Stomach (tissue), 9 donors: ENCODE data around the gene MFAP4. TPM values are rescaled to one million over a fixed set of nuclear protein-coding genes. Genes with fewer than 3 reads are reported as not detected.

ENCODE experiments used
- DNase-seq, 2 donors: peaks; one replicate each; pipeline versions ENCODE4 v3.0.0 to v3.0.0-alpha.2; 2013 to 2019
- H3K27ac ChIP-seq, 5 donors: fragments of 200-600 bp in 4 of 5; sonication (generic) in 4 of 5; one replicate each; pipeline ENCODE4 v1.5.1; 2013 to 2019; ENCODE audit warnings: mild to moderate bottlenecking in 1 of 5, moderate library complexity in 1 of 5
- H3K27me3 ChIP-seq, 3 donors: fragments of 200-600 bp; sonication (generic); one replicate each; pipeline ENCODE4 v1.5.1; 2017 to 2019; ENCODE audit warnings: mixed run types in 1 of 3
- H3K36me3 ChIP-seq, 4 donors: fragments of 200-600 bp; sonication (generic); 1 replicate in 3 of 4; 2 replicates in 1 of 4; pipeline ENCODE4 v1.5.1; 2016 to 2019
- H3K4me1 ChIP-seq, 4 donors: fragments of 200-600 bp; sonication (generic); one replicate each; pipeline ENCODE4 v1.5.1; 2016 to 2019
- H3K4me3 ChIP-seq, 4 donors: fragments of 200-600 bp; sonication (generic) in 3 of 4; one replicate each; pipeline ENCODE4 v1.5.1; 2016 to 2019; ENCODE audit warnings: mild to moderate bottlenecking in 1 of 4
- H3K9me3 ChIP-seq, 4 donors: fragments of 200-600 bp; sonication (generic); one replicate each; pipeline ENCODE4 v1.5.1; 2016 to 2019
- EP300 ChIP-seq: sonication (generic); formaldehyde crosslinking; IDR thresholded peaks from one replicate; pipeline ENCODE4 v1.6.1; 2017; ENCODE audit warnings: antibody characterized with exemption
- POLR2A ChIP-seq, 4 donors: fragments of 450-650 bp; IDR thresholded peaks; one replicate each; pipeline ENCODE4 v1.6.1; 2016; ENCODE audit warnings: antibody characterized with exemption in 4 of 4, control low read depth in 2 of 4, mild to moderate bottlenecking in 1 of 4, moderate library complexity in 1 of 4
- POLR2AphosphoS5 ChIP-seq, 3 donors: sonication (generic); formaldehyde crosslinking; IDR thresholded peaks; one replicate each; pipeline ENCODE4 v1.6.1; 2016; ENCODE audit warnings: antibody characterized with exemption in 3 of 3
- WGBS, 5 donors: extraction: QIAGEN DNeasy Blood & Tissue Kit in 3 of 5; methylation state at CpG; one replicate each; pipeline versions ENCODE4 v1.1.5 to v1.1.7; 2013 to 2018; 5-methylcytosine and 5-hydroxymethylcytosine counted together
- intact Hi-C: fragments of 100-400 bp; cut with DNase I; formaldehyde crosslinking; loops from one replicate; pipeline ENCODE4 v1.15.1; 2023; ENCODE audit warnings: low total_unique reads
- polyA plus RNA-seq, 3 donors: library from polyadenylated mRNA; stranded (reverse); fragments of 200-250 nt; gene quantifications; one replicate each; pipeline ENCODE4 v1.2.3, GENCODE V29; 2013
- total RNA-seq, 5 donors: library from RNA; depleted of rRNA; stranded (reverse); fragments of >200 nt; gene quantifications; one replicate each; pipeline versions ENCODE4 v1.1.0 to v1.2.3, GENCODE V29; 2014 to 2016
- TF ChIP-seq, protein P1 (sequence below), 7 experiments: fragments of 450-650 bp in 4 of 7; fragments of 200-600 bp in 3 of 7; sonication (generic) in 3 of 7; IDR thresholded peaks; one replicate each; pipeline ENCODE4 v1.5.1; 2016 to 2019; ENCODE audit warnings: antibody characterized with exemption in 7 of 7, control low read depth in 2 of 7, mild to moderate bottlenecking in 1 of 7
- donor health status: healthy with polysubstance abuse.
- donor health status: Bipolar disorder and iron deficiency.
- donor health status: healthy.

MFAP4 gene
- total and polyA plus RNA-seq, 8 donors, result 29.3 to 125 (median 55.4) TPM

DNA sequence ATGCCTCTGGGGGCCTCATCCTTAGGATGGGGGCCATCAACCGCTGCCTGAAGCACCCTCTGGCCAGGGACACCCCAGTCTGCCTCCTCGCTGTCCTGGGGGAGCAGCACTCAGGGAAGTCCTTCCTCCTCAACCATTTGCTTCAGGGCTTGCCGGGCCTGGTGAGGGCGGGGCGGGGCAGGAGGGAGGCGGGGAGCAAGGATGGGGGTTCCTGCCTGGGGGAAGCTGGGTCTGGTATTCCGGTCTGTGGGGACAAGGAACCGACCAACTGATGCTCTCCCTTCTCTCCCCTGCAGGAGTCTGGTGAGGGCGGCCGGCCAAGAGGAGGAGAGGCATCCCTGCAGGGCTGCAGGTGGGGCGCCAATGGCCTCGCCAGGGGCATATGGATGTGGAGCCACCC, 26.0 kb upstream of the MFAP4 start:
- intact Hi-C loops, result no loop called here
- H3K27me3 ChIP-seq, result peaks cover 0 to 32% (median 9%) of the 10 kb centered on the region in 3 donors
- H3K27ac ChIP-seq, result no peak overlapping the region
- WGBS, 5 donors, result 79 to 91% (median 84%) methylated on average over 7 to 12 of the region's 12 CpGs
- peaks cover 0 to 17% (median 8%) of the 10 kb centered on the region in 4 donors for H3K4me1 ChIP-seq
- TF ChIP-seq, protein P1, sequence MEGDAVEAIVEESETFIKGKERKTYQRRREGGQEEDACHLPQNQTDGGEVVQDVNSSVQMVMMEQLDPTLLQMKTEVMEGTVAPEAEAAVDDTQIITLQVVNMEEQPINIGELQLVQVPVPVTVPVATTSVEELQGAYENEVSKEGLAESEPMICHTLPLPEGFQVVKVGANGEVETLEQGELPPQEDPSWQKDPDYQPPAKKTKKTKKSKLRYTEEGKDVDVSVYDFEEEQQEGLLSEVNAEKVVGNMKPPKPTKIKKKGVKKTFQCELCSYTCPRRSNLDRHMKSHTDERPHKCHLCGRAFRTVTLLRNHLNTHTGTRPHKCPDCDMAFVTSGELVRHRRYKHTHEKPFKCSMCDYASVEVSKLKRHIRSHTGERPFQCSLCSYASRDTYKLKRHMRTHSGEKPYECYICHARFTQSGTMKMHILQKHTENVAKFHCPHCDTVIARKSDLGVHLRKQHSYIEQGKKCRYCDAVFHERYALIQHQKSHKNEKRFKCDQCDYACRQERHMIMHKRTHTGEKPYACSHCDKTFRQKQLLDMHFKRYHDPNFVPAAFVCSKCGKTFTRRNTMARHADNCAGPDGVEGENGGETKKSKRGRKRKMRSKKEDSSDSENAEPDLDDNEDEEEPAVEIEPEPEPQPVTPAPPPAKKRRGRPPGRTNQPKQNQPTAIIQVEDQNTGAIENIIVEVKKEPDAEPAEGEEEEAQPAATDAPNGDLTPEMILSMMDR (IDR thresholded peaks at IDR 0.05), result no peak
- no peak for TF ChIP-seq EP300
- H3K36me3 ChIP-seq, result no peaks in the 10 kb centered on the region
- DNase-seq, result no peak
- H3K4me3 ChIP-seq, result no peak overlapping the region
- no peaks in the 10 kb centered on the region for H3K9me3 ChIP-seq

DNA sequence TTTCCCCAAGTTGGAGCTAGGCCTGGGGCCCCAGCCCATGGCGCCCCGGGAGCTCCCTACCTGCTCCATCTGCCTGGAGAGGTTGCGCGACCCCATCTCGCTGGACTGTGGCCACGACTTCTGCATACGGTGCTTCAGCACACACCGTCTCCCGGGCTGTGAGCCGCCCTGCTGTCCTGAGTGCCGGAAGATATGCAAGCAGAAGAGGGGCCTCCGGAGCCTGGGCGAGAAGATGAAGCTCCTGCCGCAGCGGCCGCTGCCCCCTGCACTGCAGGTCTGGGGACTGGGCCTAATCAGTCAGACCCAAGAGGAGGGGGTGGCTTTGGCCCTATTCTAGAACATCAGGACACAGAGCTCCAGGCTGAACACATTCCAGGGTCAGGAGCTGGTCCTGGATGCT, 25.5 kb upstream of the MFAP4 start:
- H3K27me3 ChIP-seq, result peaks cover 0 to 32% (median 9%) of the 10 kb centered on the region in 3 donors
- intact Hi-C loops, result no loop called here
- peaks cover 0 to 15% (median 8%) of the 10 kb centered on the region in 4 donors for H3K4me1 ChIP-seq
- no peaks in the 10 kb centered on the region for H3K36me3 ChIP-seq
- TF ChIP-seq POLR2A (IDR thresholded peaks at IDR 0.05), result no peak
- no peak for TF ChIP-seq EP300
- TF ChIP-seq, protein P1 (IDR thresholded peaks at IDR 0.05), result no peak
- TF ChIP-seq POLR2AphosphoS5 (IDR thresholded peaks at IDR 0.05), result no peak
- 83 to 90% (median 87%) methylated on average over 16 of the region's 16 CpGs for WGBS, 5 donors
- no peak overlapping the region for H3K4me3 ChIP-seq
- no peaks in the 10 kb centered on the region for H3K9me3 ChIP-seq
- no peak overlapping the region for H3K27ac ChIP-seq
- no peak for DNase-seq

DNA sequence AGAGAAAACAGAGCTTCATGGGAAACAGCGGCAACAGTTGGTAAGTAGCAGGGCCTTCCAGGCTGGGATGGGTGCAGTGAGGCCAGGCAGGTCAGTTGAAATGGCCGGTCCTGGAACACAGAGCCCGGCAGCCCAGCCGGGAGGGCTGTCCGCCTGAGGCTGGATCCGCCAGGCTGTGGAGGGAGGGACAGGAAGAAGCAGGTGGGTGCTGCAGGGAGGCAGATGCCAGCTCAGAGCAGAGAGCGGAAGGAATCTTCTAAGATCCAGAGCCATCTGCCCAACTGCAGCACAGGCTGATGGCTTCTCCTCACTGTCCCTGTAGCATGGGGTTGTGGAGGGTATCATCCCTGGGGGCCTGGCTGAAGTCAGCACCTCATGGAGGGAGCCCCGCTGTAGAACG, 24.6 kb upstream of the MFAP4 start:
- intact Hi-C loops, result no loop called here
- no peak for TF ChIP-seq POLR2AphosphoS5 (IDR thresholded peaks at IDR 0.05)
- TF ChIP-seq EP300, result no peak
- TF ChIP-seq, protein P1 (IDR thresholded peaks at IDR 0.05), result no peak
- TF ChIP-seq POLR2A (IDR thresholded peaks at IDR 0.05), result no peak
- Histone ChIP-seq H3K4me3 (peak overlapping the region in 2 of 4 donors; percentile 19 to 21), H3K27me3 (peaks cover 0 to 32% (median 9%) of the 10 kb centered on the region in 3 donors), H3K4me1 (peaks cover 0 to 13% (median 8%) of the 10 kb centered on the region in 4 donors), H3K27ac (no peak overlapping the region), H3K9me3 (no peaks in the 10 kb centered on the region), H3K36me3 (no peaks in the 10 kb centered on the region)
- 53 to 70% (median 66%) methylated on average over 8 to 9 of the region's 9 CpGs for WGBS, 5 donors
- DNase-seq, result peak in 1 of 2 donors; percentile 41

DNA sequence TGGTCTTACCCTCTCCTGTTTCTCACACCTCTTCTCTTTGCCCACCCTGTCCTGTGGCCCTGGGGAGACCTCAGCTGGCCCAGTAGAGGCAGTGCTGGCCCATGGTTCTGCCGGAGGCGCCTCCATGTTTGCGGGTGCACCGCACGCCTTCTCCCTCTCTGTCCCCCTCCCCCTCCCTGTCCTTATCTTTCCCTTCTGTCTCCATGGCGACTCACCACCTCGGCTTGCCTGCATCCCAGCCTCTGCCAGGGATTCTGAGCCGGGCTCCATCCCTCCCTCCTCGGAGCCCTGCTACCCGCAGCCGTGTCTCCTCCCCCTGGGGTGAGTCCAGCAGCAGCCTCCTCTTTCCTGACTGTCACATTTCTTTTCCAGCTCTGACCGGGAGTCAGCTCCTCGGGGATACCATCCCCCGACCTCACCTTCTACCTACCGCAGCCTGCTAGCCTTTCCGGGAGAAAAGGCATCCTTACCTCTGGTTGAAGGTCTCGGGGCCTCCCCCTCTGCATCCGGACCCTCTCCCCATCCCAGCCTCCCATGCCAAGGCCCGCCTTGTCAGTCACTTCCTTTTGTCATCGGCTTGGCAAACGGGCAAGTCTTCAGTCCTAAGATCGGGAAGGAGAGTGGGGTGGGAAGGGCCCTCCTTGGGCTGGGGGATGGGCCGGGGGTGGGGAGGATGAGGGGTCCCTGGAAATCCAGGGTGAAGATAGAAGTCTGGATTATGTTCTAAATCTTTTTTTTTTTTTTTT, 24.1 kb upstream of the MFAP4 start, which contains the start of gene RNF112:
RNF112 (plus strand) TSS at position 358 of the 746 bp plus-strand sequence; CDS start at position 535, 177 bp downstream.
- intact Hi-C loops, result no loop called here
- peaks cover 0 to 32% (median 9%) of the 10 kb centered on the region in 3 donors for H3K27me3 ChIP-seq
- peaks cover 0 to 13% (median 8%) of the 10 kb centered on the region in 4 donors for H3K4me1 ChIP-seq
- peak in 1 of 2 donors; percentile 64 for DNase-seq
- TF ChIP-seq EP300, result no peak
- TF ChIP-seq POLR2AphosphoS5 (IDR thresholded peaks at IDR 0.05), result no peak
- no peak for TF ChIP-seq POLR2A (IDR thresholded peaks at IDR 0.05)
- H3K27ac ChIP-seq, result no peak within 1 kb of the TSS
- H3K9me3 ChIP-seq, result no peaks in the 10 kb centered on the region
- H3K36me3 ChIP-seq, result no peaks in the 10 kb centered on the region
- H3K4me3 ChIP-seq, result peak within 1 kb of the TSS in 3 of 4 donors; percentile 19 to 22 (median 21)
- WGBS, 5 donors, result 16 to 28% (median 22%) methylated on average over 23 of the region's 23 CpGs

DNA sequence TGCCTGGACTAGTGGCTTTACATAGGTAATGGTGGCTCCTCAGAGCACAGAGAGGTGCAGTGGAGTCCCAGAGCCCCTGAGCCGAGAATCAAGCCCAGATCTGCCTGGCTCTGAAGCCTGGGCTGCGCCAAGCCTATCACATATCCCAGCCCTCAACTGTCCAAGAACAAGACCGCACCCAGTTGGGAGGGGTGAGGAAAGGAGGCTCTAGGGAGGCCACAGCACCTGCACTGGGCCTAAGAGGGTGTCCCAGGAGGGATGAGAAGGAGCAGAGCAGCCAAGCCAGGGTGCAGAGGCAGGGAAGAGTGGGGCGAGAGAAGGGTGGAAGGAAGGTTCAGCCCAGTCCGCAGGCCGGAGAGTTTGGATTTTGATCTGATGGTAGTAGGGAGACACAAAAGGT, 23.1 kb upstream of the MFAP4 start:
- Histone ChIP-seq H3K9me3 (no peaks in the 10 kb centered on the region), H3K4me1 (peaks cover 0 to 13% (median 8%) of the 10 kb centered on the region in 4 donors), H3K4me3 (no peak overlapping the region), H3K27me3 (peaks cover 0 to 31% (median 9%) of the 10 kb centered on the region in 3 donors), H3K27ac (no peak overlapping the region), H3K36me3 (no peaks in the 10 kb centered on the region)
- 71 to 83% (median 75%) methylated on average over 6 of the region's 6 CpGs for WGBS, 5 donors
- intact Hi-C loops, result no loop called here
- TF ChIP-seq POLR2AphosphoS5 (IDR thresholded peaks at IDR 0.05), result no peak
- no peak for TF ChIP-seq POLR2A (IDR thresholded peaks at IDR 0.05)
- no peak for TF ChIP-seq EP300
- DNase-seq, result no peak
